GM12801 (cell line): Measurements from ENCODE around the gene ACAT1.

ENCODE experiments used
- CTCF ChIP-seq: IDR thresholded peaks from one replicate; pipeline ENCODE4 v1.5.1; 2011; ENCODE audit warnings: control low read depth; ENCODE audit not compliant: insufficient read length; ENCODE audit errors: extremely low read depth

The ACAT1 gene

GRCh38 chr11:108154591-108154990 lies 33.2 kb downstream of the ACAT1 start:
- TF ChIP-seq CTCF, result no peak

DNA sequence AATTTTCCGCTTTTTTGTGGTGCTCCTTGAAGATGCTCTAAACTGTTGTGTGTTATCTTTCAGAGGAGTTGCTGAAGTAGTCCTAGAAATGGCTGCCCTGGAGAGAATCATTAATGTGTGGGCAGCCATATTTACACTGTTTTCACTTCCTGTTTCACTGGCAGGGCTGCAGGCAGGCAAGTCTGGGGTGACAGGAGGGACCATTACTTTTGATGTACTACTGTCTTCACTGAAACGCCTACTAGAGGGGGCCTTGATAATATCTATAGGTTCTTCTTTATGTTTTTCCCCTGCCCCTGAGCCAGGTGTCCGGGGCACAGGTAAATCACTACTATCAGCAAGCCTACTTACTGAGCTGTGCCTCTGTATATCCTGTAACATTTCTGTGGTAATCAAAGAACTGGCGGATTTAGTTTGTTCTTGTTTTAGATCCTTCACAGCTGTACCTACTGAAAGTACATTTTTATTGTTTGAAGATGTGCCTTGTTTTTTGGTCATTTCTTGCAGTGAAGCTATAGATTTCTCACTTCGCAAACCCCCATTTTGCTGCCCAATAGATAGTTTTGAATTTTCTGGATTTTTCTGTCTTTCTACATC lies 39.7 kb downstream of the ACAT1 start:
- no peak for TF ChIP-seq CTCF

DNA sequence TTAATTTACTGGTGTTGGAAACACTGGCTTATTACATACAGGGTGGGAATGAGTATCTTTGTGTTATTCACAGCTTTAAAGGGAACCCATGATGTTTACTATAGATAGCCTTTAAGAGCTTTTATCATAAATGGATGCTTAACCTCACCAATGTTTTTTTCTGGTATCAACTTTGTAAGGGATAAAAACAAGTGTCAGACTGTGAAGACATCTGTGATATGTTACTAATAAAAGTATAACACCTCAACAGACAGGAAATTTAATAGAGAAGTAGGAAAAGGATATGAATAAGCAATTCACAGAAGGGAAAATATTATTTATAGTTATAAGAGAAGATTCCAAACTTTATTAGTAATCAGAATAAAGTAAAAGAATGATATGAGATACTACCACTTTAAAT lies 46.3 kb downstream of the ACAT1 start:
- no peak for TF ChIP-seq CTCF

GRCh38 chr11:108170184-108170583 lies 48.8 kb downstream of the ACAT1 start:
- TF ChIP-seq CTCF, result no peak

- no peak for TF ChIP-seq CTCF
Measured at GRCh38 chr11:108177570-108177969, 56.2 kb downstream of the ACAT1 start.

DNA sequence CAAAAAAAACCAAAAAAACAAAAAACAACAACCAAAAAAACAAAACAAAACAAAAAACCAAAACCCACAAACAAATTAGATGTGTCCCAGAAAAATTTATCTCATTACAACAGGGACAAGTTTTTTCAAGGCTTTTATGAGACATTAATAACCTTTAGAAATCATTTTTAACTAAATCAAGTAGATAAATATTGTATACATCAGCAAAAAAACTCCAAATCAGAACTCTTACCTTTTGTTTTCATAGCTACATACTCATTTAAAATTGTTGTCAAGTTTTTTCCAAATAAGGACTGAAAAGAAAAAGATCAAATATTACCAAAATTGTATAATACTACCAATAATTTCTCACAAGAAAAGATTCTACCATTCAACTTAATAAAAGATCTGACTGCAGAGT lies 72.4 kb downstream of the ACAT1 start:
- no peak for TF ChIP-seq CTCF

DNA sequence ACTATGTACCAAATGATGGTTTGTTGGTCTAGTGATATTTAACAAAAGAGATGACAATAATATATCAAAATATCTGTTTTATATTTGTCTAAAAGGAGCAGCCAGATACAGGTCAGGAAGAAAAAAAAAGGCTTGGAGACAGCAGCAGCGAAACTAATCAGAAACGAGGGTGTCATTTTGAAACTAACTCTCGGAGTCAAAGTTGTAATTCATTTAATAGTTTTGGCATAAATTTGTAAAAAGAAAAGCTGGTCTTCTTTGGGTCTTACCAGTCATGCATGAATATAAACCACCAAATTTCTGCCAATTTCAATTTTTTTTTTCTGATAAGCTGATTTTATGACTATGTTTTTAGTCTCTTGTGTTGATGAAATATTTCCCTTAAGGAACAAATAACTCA lies 75.5 kb downstream of the ACAT1 start:
- TF ChIP-seq CTCF, result no peak
